NB4 (cell line): ENCODE results near the gene KCNJ4.

Experiments
- CTCF ChIP-seq: IDR thresholded peaks from one replicate; pipeline ENCODE4 v1.5.1; 2012; ENCODE audit warnings: low read depth, low read length
- MAX ChIP-seq: IDR thresholded peaks from 2 replicates; pipeline ENCODE4 v1.6.1; 2011; ENCODE audit warnings: low read depth, low read length
- MYC ChIP-seq: IDR thresholded peaks from 2 replicates; pipeline ENCODE4 v1.6.1; 2011; ENCODE audit warnings: low read depth, low read length
- POLR2A ChIP-seq: IDR thresholded peaks from 2 replicates; pipeline ENCODE4 v1.6.1; 2011; ENCODE audit warnings: mild to moderate bottlenecking; ENCODE audit not compliant: insufficient read length; ENCODE audit errors: extremely low read depth

- TF ChIP-seq CTCF (no peak), POLR2A (no peak), MAX (no peak), MYC (no peak)
Observed at GRCh38 chr22:38485783-38486182, 30.8 kb upstream of the KCNJ4 start.
